HG03558 (cell line): ENCODE data around the gene VWA8.
"Not testable (repeated sequence)": the region's sequence is repeated elsewhere in the genome, so short reads cannot be mapped to it uniquely, and the experiment has no call there.

Source experiments
- ATAC-seq: cut with Tn5 transposase; IDR thresholded peaks from one replicate; pipeline ENCODE4 v1.9.1; 2021; ENCODE audit warnings: moderate number of reproducible peaks; ENCODE audit not compliant: unreplicated experiment; ENCODE audit errors: extremely low read depth

The VWA8 gene

DNA sequence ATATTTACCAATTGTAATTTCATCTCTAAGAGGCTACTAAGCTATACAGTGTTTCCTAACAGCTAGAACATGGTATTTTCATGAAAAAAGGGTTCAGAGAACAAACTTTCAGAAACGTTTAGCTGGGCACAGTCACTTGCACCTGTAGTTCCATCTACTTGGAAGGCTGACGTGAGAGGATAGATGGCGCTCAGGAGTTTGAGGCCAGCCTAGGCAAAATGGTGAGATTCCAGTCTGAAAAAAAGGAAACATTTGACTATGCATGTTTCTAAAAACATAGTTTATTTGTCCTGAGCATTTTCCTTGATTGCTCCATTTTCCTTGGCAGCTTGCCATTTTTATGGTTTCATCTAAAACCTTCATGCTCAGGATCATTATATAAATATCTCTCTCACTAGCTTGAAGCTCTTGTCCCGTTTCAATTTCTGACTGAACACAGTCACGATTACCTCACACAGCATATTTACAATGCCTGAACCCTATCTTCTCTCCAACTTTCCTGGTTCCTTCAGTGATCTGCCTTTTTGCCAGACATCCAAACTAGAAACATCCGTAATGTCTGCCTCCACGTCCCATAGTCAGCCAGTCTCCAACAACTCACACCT lies 302.8 kb downstream of the VWA8 start:
- ATAC-seq: no peak

DNA sequence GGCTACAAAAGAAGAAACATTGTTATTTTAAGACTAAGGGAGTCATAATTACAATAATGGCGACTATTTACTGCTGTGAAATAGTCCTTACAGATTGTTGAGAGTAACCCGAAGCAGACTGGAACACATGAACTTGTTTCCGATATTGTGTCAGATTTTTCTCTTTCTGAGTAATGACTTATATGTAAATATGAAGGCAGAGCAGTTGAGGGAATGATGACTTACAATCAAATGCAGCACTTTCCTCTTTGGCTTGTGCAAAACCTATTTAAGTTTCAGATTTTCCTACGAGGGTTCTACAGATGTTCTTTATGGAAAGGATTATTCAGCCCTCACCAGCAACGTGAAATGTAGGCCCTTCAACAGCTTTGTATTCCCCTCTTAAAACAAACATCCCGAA lies 304.9 kb downstream of the VWA8 start:
- no peak for ATAC-seq

DNA sequence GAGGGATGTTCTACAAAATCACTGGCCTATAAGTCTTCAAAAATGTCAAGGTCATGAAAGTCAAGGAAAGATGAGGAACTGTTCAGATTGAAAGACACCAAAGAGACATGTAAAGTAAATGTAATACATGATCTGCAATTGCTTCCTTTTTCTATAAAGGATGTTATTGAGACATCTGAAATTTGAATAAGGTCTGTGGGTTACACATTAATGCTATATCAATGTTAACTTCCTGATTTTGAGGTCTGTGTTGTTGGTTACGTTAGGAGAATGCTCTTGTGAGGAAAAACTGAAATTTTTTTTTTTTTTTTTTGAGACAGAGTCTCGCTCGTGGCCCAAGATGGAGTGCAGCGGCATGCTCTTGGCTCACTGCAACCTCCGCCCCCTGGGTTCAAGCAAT lies 306.1 kb downstream of the VWA8 start:
- ATAC-seq: no peak

DNA sequence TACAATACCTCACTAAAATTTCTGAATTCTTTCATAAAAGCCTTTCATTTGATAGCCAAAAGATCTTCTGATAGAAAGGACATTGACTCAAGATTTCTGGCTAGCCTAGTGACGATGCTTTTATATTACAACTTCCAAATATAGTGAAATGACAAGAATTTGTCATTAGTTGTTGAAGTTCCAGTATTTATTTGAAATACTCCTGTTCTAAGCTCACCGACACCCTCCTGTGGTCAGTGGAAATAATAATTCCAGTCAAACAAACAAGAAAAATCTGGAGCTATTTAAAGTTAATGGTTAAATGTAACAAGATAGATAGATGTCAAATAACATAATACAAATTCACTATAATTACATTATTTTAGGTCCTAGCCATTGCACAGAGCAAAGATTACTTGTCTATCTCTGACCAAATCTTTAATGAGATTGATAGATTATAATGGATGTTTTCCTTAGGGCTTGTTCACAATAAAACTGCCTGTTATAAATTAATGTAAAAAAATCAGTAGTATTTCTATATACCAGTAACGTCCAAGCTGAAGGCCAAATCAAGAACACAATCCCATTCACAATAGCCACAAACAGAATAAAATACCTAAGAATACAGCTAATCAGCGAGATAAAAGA lies 308.1 kb downstream of the VWA8 start:
- ATAC-seq: no peak

DNA sequence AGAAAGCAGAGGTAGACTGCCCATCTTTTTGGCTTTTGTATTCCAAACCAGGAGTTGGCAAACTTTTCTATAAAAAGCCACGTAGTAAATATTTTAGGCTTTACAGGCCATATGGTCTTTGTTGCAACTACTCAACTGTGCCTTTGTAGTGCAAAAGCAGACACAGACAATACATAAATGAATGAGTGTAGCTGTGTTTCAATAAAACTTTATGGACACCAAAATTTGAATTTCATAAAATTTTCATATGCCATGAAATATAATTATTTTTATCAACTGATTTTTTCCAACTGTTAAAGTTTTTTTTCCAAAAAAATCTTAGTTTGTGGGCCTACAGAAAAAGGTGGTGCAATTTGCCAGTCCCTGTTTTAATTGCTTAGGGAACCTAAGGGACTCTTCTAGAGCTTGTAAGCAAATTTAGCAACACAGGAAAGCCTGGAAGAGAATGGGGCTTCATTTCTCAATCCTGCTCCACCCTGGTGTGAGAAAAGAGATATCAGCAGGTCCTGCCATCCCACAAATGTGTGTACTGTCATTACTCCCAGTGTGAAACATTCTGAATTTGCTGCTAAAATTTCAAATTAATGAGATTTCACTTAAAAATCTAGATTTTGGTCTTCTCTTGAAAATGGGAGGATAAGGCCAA lies 309.4 kb downstream of the VWA8 start:
- no peak for ATAC-seq

DNA sequence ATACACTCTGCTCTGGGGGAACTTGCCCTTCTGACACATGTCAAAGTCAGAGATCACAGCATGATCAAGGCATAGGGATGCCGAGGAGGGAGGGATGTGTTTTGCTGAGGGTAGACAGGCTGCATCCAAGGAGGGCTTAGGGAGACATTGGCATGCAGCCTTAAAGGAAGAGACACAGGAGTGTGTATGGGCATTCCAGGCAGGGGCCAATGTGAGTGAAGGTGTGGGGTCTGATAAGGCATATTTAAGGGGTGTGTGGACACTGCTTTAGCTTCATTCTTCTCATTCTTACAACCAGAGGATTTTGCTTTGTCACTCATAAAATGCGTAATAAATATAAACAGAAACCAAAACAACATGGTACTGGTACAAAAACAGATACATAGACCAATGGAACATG lies 310.2 kb downstream of the VWA8 start:
- ATAC-seq: no peak

DNA sequence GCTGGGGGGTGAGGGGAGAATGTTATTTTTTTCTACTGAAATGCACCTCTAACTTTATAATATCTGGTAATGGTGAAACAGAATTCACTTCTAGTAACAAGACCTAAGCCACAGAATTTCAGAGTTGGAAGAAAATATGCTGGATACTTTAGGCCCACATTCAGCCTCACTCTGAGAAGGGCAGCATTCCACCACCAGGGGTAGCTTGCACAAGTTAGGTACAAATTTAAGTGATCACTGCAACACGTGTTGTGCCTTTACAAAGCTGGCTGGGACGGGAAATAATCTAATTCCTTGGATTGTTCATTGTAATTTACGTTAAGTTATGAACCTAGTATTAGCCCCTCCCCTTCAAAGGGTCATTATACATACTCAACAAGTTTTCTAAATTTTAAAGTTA lies 311.2 kb downstream of the VWA8 start:
- no peak for ATAC-seq

DNA sequence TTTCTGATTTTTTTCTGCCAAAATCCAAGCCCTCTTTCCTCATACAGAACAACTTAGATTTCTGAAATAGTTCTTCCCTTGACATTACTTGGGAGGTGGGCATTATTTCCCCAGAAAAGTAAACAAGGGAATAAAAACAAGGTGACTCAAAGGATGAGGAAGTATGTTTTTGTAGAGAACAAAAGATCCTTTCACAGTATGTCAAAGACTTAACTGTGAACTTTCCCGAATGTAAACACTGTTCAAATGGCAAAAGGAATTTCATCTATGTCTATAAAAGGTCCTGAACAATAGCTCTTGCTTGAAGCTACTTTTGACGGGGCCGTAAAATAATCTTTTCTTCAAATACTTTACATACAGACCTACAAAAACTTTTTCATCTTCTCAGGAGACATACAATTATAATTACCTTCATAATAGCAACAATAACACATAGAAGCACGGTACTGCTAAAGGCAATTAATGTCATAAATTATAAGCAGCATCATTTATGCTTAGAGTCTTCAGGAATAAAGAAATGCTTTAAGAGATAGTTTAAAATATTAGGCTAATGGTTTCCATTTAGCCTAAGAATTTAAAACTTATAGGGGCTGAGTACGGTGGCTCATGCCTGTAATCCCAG lies 312.5 kb downstream of the VWA8 start:
- no peak for ATAC-seq

DNA sequence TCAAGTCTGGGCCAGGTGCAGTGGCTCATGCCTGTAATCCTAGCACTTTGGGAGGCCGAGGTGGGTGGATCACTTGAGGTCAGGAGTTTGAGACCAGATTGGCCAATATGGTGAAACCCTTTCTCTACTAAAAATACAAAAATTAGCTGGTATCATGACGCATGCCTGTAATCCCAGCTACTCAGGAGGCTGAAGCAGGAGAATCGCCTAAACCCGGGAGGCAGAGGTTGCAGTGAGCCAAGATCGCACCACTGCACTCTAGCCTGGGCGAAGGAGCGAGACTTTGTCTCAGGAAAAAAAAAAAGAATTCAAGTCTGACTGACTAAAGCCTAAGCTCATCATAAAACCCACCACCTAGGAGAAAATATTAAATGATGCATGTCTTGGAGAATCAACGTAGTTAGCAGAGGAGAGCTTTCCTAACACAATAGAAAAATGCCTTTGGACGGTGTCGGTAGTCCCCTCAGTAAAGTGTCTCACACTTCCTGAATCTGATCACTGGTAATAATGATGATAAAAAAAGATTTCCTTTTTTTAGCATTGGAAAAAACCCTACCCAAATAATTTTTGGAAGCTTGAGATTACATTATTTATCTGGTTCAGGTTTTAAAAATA lies 313.1 kb downstream of the VWA8 start:
- not testable (repeated sequence) for ATAC-seq

DNA sequence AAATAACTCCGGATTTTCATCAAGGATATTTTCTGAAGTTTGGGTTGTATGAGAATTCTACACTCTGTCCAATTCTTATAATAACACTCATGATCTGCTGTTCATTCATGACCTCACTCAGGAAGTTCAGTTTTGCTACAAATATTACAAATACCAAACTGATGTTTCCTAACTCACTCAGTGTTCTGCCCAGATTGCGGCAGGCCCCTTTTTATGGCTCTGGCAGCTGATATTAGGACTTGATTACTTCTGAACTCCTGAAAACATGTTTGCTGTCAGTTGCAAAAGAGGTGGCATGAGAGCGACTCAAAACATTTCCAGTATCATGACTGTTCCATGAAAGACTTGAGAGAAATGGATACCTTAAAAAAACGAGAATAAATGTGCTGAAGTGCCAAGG lies 315.6 kb downstream of the VWA8 start:
- no peak for ATAC-seq

DNA sequence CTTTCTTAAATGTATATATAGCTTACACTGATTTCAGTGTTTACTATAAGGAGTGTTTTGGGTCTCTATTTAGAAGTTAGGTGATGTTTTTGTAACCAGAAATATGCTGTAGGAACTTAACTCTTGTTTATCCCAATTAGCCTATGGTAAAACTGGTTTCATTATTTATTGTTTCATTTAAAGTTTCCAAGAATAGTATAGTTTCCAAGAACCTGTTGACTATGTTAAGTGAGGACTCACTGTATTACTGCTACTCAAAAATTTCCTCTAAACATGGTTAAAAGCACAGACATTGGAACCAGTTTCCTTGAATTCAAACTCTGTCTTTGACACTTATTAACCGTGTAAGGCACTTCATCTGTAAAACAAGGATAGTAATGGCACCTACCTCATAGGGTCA lies 316.2 kb downstream of the VWA8 start:
- ATAC-seq: no peak

DNA sequence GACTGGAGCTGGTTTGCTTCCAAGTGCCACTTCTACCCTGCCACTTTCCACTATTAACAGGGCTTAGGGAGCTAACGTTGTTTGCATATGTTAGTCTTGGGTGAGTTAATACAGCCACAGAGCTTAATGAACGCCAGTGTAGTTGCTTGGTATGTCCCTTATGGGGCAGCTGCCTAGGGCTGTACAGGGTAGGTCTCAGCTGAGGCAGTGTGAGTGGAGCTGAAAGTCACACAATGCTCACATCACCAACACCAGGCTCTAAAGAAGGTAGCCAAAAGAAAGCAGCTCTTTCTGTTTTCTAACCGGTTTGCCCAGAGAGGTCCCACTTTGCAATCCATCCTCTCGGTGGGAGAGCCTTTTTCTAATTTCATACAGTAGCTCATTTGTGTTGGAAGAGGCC lies 317.4 kb downstream of the VWA8 start:
- no peak for ATAC-seq

DNA sequence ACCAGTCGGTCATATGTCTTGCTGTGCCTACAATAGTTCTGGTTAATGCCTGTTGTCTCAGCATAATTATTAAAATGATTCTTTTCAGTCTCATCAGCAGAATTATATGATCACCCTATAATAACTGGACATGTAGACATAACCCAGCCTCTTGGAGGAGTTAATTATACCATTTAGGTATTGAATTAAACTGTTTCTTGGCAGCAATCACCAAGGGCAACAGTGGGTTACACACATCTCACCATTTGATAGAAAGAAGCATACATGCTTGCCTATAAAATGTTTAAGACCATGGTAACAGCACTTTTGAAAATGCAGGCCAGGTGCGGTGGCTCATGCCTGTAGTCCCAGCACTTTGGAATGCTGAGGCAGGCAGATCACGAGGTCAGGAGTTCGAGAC lies 318.9 kb downstream of the VWA8 start:
- no peak for ATAC-seq

DNA sequence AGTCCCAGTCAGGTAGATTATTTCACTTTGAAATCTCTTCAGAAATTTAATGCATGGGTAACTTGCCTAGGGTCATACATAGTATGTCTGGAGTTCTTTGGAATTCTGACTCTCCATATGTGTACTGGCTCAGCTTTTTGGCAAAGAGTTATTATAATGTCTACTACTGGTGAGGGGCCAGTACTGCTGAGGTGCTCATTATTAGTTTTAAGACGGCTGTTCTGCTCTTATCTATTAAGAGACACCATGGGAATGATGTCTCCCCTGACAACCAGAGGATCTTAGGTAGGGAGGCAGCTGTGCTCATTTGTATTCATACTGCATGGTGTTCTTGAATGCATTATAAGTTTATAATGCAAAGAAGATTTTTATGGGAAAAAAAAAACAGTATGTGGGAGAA lies 319.5 kb downstream of the VWA8 start:
- no peak for ATAC-seq

DNA sequence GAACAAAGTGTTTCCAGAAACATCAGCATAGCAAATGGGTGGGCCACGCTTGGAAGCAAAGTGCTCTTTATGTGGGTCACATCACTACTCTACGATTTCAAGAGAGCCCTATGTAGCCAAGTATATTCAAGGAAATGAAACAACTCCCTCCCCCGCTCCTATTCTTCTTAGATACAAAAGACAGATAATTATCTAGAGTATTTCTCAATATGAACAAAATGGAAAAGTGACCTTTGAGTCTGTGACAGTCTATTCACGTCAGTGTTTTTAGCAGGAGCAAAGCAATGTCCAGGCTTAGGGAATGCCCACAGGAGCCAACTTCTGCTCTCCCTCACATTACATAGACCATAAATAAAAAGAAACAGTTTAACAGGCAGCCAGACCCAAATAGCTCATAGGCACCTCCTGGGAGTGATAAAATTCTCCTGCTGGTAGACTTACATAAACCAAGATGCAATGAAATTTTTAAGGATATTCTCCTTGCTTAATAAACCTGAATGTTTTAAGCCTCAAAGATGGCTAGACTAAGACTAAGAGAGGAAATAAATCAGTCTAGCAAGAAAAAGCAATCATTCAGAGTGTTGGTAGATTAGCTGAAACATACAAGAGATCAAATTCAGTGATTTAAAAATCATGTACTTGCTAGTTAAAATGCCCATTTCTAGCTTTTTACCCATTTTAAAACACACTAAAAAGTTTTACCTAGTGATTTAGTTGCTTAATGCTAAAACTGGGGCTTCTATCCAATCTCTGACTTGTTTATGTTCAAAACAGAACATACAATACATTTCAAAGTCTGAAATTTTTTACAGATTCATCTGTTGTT lies 320.7 kb downstream of the VWA8 start:
- ATAC-seq: no peak

DNA sequence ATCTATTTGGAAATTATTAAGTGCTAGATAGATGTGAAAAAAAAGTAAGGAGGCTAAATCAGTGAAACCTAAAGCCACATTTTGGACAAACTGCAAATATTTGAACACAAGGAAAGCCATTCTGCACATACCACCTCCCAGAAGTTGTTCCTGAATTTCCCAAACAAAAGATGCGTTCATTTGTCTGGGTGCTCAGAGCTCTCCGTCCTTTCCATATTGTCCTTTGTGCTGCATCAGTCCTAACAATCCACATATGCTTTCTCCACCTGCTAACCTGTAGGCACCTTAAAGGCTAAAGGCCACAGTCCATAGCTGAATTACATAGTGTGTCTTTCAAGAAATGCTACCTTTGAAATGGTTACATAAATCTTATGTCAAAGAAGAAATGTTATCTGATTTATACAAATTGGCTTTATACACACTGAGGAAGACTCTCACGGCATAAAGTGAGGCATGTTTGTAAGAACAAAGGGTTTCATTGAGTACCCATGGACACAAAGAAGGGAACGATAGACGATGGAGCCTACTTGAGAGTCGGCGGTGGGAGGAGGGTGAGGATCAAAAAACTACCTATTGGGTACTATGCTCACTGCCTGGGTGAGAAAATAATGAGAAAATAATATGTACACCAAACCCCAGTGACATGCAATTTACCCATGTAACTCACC lies 321.5 kb downstream of the VWA8 start:
- no peak for ATAC-seq

DNA sequence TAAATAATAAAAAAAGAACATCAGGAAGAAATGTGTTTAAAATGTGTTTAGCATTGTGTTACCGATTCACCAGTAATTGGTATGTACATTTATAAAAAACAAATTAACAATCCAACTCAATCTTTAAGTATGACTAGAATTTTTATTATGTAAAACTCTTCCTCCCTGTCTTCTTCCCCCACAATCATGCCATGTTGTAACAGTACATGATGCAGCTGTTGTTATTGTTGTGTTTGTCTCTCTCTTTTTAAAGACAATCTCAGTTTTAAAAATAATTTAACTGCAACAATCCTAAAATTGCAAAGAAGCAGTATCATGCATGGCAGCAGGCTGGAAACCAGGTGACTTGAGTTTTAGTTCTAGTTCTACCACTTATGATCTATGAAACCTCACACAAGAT lies 323.3 kb downstream of the VWA8 start:
- no peak for ATAC-seq

DNA sequence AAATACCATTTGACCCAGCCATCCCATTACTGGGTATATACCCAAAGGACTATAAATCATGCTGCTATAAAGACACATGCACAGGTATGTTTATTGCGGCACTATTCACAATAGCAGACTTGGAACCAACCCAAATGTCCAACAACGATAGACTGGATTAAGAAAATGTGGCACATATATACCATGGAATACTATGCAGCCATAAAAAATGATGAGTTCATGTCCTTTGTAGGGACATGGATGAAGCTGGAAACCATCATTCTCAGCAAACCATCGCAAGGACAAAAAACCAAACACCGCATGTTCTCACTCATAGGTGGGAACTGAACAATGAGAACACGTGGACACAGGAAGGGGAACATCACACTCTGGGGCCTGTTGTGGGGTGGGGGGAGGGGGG lies 323.9 kb downstream of the VWA8 start:
- not testable (repeated sequence) for ATAC-seq

DNA sequence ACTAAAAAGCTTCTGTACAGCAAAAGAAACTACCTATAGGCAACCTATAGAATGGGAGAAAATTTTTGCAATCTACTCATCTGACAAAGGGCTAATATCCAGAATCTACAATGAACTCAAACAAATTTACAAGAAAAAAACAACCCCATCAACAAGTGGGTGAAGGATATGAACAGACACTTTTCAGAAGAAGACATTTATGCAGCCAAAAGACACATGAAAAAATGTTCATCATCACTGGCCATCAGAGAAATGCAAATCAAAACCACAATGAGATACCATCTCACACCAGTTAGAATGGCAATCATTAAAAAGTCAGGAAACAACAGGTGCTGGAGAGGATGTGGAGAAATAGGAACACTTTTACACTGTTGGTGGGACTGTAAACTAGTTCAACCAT lies 324.3 kb downstream of the VWA8 start:
- ATAC-seq: not testable (repeated sequence)

DNA sequence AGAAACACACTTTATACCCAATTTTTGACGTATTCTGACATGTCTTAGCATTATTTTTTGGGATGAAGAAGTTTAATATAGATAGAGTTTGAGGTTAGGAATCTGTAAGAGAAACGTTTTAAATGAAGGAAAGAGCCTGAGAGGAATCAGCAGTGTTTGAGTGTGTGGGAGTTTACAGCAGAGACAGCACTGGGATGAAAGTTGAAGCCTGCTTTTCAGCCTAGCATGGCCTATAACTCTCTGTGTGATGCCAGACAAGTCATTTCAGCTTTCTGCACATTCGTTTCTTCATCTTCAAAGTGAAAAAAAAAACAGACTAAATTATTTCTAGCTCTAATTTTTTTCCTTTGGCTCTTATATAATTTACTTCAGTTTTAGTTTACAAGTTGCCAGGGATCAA lies 326.5 kb downstream of the VWA8 start:
- no peak for ATAC-seq
